Retinal pigment epithelial cell (primary cell): ENCODE data around the gene CALY.

Source experiments
- DNase-seq: peaks from one replicate; pipeline ENCODE4 v3.0.0-alpha.2; 2010; ENCODE audit warnings: low read depth
- H3K4me3 ChIP-seq: 2 replicates; pipeline ENCODE4 v1.5.1; 2011; ENCODE audit warnings: mild to moderate bottlenecking, low read length, control low read depth, moderate library complexity
- CTCF ChIP-seq: conservative IDR thresholded peaks from 2 replicates; pipeline ENCODE4 v1.5.1; 2011; ENCODE audit warnings: low read depth, low read length, control low read depth, inconsistent platforms

CALY gene

DNA sequence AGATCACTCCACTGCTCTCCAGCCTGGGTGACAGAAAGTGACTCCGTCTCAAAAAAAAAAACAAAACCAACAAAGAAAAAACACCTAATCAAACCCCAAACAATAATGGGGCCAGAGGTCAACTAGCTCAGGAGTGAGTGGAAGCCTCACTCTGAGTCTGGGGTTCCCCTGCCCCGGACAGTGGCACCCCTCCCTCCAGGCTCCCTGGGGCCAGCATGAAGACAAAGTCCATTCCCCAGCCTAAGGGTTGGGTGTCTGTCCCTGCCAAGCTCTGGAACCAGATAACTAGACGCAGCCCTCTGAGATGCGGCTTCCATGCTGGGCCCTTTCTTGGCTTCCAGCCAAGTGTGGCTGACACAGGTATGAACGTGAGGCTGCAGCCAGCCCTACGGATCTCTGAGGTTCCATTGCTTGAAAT lies 22.9 kb upstream of the CALY start:
- DNase-seq, result no peak

GRCh38 chr10:133358925-133359310 lies 22.2 kb upstream of the CALY start:
- H3K4me3 ChIP-seq, result no peak overlapping the region
- no peak for DNase-seq
- no peak for TF ChIP-seq CTCF

More for the DNA sequence above, 22.9 kb upstream of the CALY start:
- TF ChIP-seq CTCF, result no peak
- H3K4me3 ChIP-seq, result no peak overlapping the region

GRCh38 chr10:133358162-133358924 lies 21.6 kb upstream of the CALY start:
- TF ChIP-seq CTCF, result no peak
- no peak for DNase-seq
- no peak overlapping the region for H3K4me3 ChIP-seq

DNA sequence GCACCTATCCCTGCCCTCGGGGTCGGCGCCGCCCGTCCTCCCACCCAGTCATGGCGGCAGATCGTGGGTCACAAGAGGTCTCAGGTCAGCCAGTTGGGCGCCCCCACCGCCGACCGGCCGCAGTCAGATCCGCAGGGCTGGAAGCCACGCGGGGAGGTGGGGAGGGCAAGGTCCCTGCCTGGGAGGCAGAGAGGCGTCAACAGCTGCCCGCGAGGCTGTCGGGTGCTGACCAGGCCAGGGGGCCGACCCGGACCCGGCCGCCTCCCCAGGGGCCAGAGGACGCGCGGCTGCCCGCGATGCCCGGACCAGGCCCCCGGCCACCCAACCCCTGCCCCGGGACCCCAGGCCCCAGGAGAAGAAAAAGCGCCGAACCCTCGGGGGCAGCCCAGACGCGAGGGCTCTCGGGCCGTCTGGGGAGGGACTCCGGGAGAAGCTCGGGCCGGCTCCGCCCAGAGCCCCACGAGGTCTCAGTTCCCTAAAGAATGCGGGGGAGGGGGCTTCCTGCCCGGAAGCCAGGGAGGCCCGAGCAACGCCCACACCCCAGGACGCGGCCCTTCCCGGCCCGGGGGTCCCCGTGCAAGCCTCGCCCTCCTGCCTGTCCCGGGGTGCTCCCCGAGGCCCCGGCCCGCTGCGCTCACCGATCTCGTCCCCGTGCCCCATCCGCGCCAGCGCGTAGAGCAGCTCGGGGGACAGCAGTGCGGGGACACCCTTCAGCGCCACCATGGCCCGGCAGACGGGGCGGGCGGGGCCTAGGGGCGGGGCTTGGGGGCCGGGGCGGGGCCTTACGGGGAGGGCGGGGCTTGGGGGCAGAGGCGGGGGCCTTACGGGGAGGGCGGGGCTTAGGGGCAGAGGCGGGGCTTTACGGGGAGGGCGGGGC lies 20.8 kb upstream of the CALY start, which contains the start of gene FUOM:
Gene FUOM, minus strand, starts transcription at position 735 of the 877 bp plus-strand sequence. Its CDS starts 12 bp downstream, at position 723.
- H3K4me3 ChIP-seq, result peak within 1 kb of the TSS; percentile 38
- no peak for DNase-seq
- no peak for TF ChIP-seq CTCF

DNA sequence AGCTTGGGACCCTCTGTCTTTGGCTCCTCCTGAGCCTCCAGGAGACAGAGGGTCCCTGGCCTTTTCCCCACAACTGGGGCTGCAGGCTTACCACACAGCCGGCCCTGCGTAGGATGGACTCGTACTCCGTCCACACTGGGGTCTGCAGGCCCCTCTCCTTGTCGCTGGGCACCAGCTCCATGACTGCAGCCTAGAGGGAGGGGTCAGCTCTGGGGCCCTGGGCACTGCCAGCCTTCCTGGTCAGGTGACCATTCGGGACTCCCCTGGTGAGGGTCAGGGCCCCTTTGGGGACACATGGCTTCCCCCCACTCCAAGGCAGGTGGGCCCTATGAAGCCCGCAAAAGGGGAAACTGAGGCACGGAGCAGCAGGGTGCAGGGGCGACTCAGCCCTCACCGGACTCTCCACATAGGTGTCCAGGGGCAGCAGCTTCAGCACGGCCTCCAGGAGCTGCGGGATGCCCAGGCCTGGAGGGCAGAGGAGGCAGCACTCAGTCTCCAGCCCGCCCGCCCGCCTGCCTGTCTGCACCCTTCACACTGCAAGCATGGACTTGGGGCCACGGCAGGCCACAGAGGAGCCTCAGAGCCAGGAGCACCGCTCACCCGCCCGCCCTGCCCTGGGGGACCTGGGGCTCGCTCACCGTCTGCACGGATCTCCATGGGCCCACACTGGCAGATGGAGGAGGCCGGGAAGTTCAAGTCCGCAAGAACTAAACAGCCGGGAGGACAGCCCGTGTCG lies 20.0 kb upstream of the CALY start:
- H3K4me3 ChIP-seq, result peak overlapping the region; percentile 36
- no peak for TF ChIP-seq CTCF
- no peak for DNase-seq

DNA sequence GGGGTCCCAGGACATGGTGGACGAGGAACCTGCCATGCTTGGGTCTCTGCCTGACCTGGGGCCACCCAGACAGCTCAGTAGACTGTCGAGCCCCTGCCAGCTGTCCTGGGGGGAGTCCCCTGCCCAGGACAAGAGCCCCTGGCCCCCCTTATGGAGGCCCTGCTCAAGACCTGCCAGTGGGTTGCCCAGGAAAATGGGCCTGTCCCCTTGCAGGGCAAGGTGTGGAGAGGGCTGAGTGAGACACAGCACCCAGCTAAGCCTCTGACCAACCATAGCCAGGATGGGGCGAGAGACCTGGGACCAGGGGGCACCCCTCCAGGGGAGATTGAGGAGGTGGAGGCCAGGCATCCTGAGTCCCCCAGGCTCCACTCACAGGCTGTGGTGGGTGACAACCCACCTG lies 19.3 kb upstream of the CALY start:
- no peak for DNase-seq
- no peak for TF ChIP-seq CTCF
- H3K4me3 ChIP-seq, result no peak overlapping the region
